NCI-H1105 (cell line): Measurements from ENCODE around the gene UBE2O.

ENCODE experiments used
- DNase-seq: peaks from one replicate; lab custom pipeline; 2025; lab: John Stamatoyannopoulos, UW

The UBE2O gene

DNA sequence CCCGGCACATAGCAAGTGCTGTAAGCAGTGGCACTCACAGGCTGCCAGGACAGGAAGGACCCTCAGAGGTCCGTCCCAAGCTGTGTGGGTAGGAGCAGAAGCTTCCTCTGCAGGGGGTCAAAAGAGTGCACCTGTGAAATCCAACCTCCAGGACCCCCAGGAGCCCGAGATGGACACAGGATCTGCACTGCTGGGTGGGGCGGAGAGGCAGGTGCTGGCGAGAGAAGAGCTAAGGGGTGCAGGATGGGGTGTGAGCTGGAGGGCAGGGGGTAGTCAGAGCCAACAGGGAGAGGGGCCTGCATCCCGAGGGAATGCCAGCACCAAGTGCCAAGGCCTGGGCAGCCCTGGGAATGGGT lies 13.8 kb upstream of the UBE2O start:
- no peak for DNase-seq

DNA sequence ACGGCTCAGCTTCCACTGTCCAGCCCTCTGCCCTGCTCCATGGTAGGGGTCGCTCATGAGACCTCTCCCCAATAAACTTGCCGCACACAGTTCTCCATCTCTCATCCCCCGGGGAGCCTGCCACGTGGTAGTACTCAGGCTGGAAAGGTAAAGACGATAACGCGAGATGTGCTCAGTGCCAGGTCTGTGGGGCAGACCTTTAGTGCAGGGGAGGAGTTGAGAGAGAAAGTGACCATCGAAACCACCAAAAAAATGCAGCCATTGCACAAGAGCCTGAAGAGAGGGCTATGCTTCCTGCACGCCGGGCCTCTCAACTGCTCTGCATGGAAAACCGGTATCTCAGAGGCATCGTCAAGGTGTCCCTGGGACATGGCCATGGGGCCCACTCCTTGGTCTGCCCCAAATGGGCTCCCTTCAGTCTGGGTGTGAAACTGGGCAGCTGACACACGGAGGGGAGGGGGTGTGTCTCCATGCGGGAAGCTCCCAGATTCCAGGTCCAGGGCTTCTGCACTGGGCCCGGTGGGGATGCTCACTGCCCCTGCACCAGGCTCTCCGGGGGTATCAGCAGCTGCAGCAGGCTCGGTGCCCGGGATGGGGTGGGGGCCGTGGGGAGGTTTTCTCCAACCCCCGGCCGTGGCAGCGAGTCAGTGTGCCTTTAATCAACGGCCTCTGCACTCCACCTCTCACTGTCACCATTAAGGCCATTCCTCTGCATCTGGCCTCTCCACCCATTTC lies 9.8 kb upstream of the UBE2O start:
- no peak for DNase-seq

DNA sequence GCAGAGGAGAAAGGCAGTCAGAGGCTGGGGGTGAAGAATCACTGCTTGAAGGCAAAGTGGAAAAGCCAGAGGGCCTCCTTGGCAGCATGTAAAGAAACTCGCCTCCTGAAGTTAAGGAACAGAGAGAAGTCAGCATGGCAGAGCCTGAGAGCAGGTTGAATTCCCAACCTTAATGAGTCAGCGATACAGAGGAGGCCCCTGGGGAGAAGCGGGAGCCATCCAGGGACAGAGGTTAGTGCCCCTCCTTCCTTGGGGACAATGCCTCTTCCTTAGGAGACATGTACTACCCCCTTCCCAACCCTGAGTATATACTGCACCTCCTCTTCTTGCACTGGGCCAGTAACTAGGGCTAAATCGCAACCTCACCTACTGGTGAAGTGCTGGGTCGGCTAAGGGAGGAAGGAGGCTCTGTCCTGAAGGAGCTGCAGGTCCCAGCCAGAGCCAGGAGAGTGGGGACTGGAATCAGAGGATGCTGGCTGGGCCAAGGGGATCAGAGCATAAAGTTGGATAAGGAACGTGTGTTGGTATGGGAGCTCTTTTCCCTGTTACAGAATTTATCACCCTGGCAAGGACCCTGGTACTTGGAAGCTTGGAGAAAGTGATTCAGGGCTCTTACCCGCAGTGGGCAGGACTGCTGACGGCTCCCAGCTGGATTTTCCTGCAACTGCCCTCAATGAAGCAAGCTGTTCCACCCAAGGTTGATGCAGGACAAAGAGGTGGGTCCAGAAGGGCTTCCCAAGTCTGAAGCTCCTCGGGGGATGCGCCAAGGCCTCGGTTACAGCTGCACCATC lies 9.0 kb upstream of the UBE2O start:
- no peak for DNase-seq

DNA sequence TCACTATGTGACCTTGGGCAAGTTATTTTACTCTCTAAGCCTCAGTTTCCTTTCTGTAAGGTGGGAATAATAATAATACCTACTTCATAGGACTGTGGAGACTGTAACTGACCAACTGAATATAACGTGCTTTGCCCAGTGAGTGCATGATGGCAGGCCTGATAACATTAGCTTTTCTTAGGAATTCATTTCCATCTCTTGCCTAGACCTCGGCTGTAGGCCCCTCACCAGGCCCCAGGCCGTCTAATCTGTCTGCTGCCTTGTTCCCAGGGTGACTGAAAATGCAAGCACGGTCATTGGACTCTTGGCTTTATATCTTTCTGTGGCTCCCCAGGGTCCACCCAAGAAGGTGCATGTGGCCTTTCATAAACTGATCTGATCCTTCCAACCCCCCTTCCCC lies 6.7 kb upstream of the UBE2O start:
- no peak for DNase-seq

DNA sequence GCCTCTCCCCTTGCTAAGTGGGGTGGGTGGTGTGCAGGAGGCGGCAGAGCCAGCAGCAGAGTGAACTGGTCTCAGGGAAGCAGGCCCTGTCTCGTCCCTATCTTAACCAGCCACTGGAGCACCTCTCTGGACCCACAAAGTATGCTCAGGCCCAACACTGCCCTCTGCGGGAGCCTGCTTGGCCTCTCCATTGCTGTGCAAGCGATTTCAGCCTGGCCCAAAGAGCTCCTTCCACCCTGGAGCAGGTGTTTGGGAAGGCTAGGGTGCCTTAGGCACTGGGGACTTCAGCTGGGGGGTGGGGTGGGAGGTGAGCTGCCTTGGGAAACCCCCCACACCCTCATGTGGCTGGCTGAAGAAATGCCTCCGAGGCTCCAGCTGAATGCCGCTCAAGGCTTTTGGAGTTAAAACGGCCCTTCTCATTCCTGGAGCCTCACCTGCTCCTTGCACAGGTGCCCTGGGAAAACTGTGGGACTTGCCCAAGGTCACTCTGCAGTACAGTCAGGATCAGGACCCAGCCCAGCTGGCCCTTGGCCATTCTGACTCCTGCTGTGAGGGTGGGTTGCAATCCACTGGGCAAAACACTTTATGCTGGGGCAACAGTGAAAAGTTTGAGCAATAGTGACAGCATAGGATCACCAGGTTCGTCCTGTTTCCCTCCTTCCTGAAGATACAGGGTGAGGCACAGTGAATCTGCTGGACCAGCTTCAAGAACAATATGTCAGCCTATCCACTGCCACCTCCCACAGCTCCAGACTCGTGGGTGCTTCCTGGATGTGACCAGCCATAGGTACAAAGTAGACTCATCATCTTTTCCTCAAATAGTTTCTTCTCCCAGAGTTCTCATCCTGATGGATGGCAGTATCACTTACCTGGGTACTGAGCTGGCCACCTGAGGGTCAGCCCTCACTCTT lies 5.9 kb upstream of the UBE2O start:
- no peak for DNase-seq

DNA sequence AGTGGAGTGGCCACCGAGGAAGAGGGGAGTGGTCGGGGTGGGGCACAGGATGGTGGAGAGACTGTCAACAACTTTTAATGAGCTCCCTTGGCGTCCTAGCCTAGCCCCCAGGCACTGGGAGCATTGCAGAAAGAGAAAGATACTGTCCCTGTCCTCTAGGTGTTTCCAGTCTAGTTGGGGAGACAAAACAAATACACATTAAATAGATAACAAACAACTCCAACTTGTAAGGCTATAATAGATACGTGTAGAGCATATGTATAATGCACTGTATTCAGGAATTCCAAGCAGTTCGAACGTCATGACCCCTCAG lies 435 bp upstream of the UBE2O start:
- DNase-seq = no peak

DNA sequence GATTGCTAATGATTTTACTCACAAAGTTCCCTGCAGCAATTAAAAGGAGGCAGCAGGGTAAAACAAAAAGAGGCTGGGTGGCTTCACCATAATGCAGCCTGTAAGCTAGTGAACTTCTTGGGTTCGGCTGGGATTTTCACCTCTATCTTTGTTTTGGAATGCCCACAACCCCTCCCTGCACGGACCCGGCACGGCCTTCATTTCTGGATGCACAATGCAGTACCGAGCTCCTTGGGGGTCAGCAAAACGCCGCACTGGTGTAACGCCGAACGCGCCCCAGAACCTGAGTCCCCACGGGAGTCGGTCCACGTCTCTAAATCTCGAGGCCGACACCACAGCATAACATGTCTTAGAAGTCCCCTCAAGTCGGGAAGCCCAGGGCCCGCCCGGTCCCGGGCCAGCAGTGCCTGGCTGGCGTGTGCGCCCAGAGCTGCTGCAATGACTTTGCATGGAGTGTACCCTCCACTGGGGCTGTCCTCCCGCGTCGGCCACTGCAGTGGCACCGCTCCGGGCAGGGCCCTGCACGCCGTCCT lies 759 bp downstream of the UBE2O start:
- no peak for DNase-seq

DNA sequence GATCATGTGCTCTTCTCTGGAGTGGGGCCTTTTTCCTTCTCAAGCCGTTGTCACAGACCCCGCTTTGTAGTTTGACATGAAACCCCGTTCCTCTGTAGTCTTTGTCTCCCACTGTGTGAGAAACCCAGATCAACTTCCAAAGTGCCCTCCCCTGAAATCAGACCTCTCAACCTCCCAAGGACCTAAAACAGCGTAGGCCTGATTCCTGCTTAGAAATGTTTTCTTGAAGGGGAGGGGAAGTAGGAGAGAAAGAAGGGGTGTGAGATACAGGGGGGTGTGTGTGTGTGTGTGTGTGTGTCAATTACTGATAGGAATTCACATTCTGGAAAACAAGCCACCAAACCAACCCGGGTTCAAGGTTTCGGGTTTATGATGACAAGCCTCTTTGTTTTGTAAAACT lies 1.4 kb downstream of the UBE2O start:
- no peak for DNase-seq

DNA sequence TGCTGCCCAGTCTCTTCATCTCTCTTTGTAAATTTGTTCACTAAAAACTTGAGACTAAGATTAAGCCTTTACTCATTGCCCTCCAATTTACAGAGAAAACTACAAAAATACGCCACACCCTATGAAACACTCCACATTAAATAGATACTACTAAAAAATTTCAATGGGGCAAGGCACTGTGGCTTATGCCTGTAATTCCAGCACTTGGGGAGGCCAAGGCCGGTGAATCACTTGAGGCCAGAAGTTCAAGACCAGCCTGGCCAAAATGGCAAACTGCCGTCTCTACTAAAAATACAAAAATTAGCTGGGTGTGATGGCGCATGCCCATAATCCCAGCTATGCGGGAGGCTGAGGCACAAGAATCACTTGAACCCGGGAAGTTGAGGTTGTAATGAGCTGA lies 3.8 kb downstream of the UBE2O start:
- DNase-seq = no peak

DNA sequence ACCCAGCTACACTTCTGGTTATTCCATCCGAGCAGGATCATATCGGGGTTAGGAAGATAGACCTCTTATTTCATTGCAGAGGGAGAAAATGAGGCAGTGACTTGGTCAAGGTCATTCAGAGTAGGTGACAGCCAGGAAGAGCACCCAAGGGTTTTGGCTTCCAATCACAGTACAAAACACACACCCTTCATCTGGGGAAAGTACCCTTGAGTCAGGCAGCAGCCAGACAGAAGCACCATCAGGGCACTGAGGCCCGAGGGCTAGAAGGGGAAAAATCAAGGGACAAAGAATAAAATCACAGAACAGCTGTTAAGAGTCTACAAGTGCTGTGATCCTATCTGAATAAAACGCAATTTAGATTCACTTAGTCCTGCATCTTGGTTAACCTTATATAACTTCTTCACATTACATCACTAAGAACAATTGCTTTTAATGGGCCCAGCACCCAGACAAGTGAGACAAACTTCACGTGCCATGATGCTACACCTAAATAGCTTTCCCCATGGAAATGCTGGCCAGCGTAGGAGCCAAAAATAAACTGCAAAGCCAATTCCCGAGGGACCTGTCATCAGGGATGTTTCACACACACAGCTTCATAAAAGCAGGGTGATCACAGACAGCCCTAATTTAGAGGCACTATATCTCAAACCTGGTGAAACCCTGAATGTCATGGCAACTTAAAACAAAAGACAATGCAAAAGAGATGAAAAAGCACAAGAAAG lies 4.9 kb downstream of the UBE2O start:
- no peak for DNase-seq

DNA sequence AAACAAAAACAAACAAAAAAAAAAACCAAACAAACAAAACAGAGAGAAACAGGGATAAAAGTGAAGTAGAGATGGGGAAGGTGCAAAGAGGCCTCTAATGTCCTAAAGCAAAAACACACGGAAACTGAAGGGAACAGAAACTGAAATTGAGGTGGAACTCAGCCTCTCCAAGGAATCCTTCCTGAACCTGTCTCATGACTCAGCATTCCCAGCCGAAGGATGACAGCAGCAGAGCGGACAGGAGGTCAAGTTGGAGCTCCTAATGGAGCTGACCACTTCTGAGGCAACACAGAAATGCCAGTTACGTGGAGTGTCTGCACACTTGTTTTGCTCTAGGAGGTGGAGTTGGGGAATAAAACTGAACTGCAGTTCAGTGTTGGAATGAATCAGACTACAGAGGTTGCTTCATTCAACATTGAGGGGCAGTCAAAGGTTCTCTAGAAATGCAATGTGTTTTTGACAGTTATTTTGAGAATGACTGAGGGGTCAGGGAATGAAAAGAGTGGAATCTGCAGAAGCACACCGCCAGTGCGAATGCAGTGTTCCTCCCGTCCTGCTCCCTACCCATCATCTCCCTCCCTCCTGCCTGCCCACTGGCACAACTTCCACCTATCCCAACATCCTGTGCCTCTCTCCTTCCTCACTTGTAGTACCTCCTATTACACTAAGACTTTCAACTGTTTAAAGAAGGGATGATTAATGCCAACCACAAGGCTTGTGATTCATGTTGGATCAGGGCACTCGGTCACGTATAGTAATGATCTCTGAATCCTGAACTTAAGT lies 6.3 kb downstream of the UBE2O start:
- no peak for DNase-seq

DNA sequence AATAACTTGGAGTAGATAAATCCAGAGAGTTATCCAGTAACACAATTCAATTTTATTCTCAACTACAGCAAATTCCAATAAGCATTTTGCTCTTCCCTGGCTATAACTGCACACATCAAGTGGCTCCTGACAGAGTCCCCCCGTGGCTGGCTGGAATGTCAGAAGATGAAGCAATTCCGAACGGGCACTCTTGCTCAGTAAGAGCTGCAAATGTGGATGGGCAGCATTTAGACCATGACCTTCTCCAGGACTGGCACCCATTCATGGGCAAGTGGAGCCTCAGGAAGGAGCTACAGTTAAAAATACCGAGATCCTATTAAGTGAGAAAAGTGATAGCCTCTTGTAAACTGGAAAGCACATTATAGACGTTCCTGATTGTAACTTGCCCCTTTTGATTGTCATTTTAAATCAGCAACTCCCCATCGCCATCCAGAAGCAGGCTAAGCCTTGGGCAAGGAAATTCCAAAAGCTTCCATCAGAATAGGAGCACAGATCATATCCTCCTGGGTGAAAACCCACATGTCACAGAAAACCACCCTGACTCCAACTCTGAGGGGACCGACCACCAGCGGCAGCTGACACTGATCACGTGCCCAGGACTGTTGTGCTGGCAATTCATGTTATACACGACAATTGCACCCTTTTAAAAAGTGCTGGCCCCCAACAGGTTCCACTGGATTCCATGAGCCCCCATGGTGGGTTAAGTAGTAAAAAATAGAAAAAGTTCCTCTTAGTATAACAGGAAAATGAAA lies 7.1 kb downstream of the UBE2O start:
- DNase-seq = no peak

DNA sequence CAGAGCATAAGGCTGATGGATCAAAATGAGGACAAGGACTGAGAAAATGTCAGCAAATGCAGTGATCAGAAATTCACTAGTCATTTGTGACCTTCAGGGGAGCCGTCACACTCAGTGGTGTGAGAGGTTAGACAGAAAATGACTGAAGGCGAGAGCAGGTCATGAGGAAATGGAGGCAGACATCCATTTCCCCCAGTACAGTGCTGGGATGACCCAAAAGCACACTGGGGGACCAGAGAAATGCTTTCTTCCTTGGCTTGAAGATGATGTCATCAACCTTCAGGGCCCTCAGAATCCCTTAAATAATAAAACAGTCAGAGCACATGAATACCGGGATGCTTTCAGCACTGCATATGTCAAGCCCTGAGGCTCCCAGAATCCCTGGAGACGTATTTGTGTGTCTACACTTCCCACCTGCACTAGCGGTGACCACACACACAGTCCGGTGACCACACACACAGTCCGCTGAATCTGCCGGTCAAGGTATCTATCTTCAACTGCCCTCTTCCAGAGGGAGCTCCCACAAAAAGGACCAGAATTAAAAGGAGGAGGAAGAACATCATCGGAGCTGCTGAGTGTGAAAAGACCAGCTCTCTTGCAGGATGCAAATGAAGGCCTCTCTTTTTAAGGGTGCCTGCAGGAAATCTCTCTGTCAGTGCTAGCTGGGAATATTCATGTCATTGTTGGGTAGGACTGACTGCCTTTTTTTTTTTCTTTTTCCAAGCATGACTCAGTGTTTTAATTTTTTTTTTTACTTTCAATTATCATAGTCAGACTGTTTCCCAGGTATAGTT lies 8.2 kb downstream of the UBE2O start:
- DNase-seq = no peak

DNA sequence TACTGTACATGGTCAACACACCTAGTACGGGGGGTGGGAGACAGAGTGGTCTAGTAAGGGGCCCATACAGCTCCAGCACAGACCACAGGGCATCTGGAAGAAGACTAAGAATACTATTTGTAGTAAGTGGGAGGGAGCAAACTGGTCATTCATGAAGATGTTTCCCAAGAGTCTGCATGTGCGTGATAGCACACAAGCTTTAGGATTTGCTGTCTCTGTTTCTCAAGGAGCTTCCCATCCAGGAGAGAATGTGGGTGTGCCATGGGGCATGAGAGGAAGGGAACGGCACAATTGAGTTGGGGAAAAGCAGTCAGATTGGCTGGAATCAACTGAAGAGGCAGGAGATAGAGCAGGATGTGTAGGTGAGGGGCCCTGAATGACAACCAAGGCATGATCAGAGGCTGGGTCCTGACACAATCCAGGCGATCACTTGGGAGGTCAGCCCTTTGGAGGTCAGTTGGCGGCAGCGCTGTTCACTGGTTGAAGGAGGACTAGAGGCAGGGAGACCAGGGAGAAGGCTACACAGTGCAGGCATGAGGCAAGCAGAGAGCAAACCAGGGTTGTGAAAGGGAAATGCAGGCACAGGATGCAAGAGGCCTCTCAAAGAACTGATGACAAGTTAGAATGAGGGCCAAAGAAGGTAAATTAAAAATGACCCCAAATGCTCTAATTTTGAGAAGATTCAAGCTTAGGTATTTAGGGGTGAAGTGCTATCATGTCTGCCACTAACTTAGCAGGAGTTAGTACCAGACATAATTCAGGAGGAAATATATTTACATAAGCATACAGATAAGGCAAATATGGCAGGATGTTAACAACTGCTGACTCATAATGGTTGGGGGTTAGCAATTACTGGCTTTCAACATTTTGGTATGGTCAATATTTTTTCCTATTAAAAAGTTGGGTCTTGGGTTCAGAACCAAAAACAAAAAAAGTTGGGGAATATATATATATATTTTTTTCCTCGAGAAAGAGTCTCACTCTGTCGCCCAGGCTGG lies 10.3 kb downstream of the UBE2O start:
- DNase-seq = no peak

DNA sequence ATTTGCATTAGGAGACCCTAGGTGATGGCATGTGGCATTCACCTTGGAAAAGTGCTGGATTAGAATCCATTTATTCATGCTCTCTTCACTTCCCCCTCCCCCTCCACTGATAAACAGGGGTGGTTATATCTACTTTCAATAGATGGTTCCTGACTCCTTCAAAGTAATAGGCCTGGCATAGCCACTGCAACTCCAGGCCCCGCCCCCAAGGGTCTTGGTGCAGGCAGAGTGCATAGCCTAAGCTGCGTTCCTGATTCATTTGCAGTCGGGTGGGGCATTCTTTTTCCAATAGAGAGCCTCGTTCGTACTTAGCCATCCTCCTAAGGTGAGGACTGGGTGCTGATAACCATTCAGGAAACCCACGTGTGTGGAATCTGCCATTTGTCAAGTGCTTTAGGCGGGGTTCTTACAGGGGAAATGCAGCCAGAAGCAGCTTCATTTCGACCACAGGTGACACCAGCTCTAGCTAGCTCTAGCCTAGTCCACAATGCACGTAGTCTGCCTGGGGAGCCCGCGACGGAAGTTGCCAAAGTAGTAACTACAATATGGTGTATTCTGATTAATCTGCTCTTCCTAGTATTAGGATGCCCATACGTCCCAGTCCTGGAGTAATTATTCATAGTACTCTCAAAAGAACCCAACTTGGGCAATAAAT lies 11.1 kb downstream of the UBE2O start:
- no peak for DNase-seq

DNA sequence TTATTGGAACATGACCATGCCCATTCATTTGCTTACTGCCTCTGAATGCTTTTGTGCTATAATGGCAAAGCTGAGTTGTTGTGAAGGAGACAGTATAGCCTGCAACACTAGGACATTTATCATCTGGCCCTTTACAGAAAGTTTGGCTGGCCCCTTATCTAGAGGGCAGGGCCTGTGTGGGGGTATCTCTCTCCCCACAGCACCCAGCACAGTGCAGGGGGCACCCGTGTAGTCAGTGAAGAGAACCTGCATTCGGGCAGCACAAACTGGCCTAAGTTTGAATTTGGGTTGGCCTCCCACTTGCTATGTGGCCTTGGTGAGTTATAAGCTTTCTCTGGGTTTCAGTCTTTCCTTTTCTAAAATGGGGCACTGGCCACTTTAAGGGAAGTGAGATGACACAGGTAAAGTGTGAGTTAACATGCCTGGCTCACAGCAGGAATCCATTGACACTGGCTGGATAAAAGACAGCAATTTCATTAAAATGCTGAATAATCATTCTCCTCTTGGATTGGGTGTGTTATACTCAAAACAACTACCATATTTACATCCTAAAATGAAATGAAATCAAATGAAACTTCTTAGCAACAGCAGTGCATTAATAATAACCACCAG lies 12.1 kb downstream of the UBE2O start:
- DNase-seq = no peak

DNA sequence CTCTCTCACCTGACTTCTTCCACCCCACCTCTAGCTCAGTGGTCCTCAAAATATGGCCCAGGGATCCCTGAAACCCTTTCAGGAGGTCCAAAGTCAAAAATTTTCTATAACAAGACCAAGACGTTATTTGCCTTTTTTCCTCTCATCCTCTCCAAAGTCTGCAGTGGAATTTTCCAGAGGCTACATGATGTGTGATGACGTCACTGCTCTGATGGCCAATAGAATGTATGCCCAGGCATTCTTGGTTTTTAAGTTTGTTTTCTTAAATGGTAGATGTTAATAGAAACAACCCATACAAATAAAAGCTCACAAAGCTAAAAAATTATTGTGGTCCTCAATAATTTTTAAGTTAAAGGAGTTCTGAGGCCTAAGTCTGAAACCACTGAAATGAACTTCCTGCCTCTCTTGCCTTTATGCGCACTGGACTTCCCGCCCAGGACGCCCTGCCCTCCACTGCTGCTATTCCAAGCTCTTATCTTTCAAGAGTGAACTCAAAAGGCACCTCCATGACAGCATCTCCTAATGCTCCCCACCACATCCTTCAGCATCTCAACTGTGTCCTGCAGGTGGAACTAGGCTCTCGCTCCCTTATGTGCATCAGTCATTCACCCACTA lies 13.5 kb downstream of the UBE2O start:
- no peak for DNase-seq
